HepG2 (cell line): ENCODE results near the gene SDHD. TPM values are rescaled to one million over a fixed set of nuclear protein-coding genes. Genes with fewer than 3 reads are reported as not detected.

Experiments used
- AHDC1 ChIP-seq: sonication (generic); formaldehyde crosslinking; IDR thresholded peaks from 2 replicates; pipeline ENCODE4 v1.5.1; 2020; ENCODE audit warnings: mild to moderate bottlenecking, missing genetic modification reagents, borderline replicate concordance
- CENPBD1 ChIP-seq: sonication (generic); formaldehyde crosslinking; IDR thresholded peaks from 2 replicates; pipeline ENCODE4 v1.8.0; 2022; ENCODE audit warnings: missing genetic modification reagents, low read depth, mild to moderate bottlenecking, borderline replicate concordance
- CENPT ChIP-seq: sonication (generic); formaldehyde crosslinking; IDR thresholded peaks from 2 replicates; pipeline ENCODE4 v1.8.0; 2022; ENCODE audit warnings: low read depth, mild to moderate bottlenecking, moderate library complexity, missing genetic modification reagents
- GLI4 ChIP-seq: sonication (generic); formaldehyde crosslinking; IDR thresholded peaks from 2 replicates; pipeline ENCODE4 v1.5.1; 2020; ENCODE audit warnings: missing genetic modification reagents, mild to moderate bottlenecking, moderate library complexity, borderline replicate concordance
- MAFF ChIP-seq: IDR thresholded peaks from 2 replicates; pipeline ENCODE4 v1.6.1; 2011; ENCODE audit warnings: low read depth, low read length, improper control_type of control experiment
- ZNF687 ChIP-seq: sonication (generic); formaldehyde crosslinking; IDR thresholded peaks from 2 replicates; pipeline ENCODE4 v1.5.1; 2020; ENCODE audit warnings: mild to moderate bottlenecking, missing genetic modification reagents, moderate library complexity
- polyA plus RNA-seq, 8 experiments: library from polyadenylated mRNA; depleted of rRNA in 3 of 8; stranded (reverse) in 7 of 8; unstranded in 1 of 8; fragments of >200 nt; fragmentation: Illumina TruSeq in 4 of 8; extraction: Trizol in 4 of 8; gene quantifications; 2 replicates each; pipeline versions ENCODE4 v1.2.1 to v1.2.3, GENCODE V29; 2011 to 2016; ENCODE audit warnings: low read depth in 4 of 8, missing spikeins in 1 of 8, mixed read lengths in 1 of 8; ENCODE audit not compliant: insufficient read depth in 1 of 8
- total RNA-seq, 5 experiments: library from RNA; depleted of rRNA; stranded (reverse); fragments of >200 nt; fragmentation: Illumina TruSeq; extraction: Trizol; gene quantifications; 2 replicates each; pipeline ENCODE4 v1.2.3, GENCODE V29; 2016; ENCODE audit warnings: low read depth in 1 of 5

SDHD gene
- total and polyA plus RNA-seq, 2 of the 13 experiments (the other 11 are each of a cell fraction or from before 2014, with no cell fraction given) = 117 to 123 TPM

GRCh38 chr11:112073941-112074811, 12.5 kb upstream of the SDHD start, which contains the start of the genes NKAPD1 and PIH1D2 (continued):
- TF ChIP-seq CENPBD1 (CRISPR knock-in tag) (no peak), CENPT (CRISPR knock-in tag) (no peak), AHDC1 (CRISPR knock-in tag) (no peak), MAFF (no peak), ZNF687 (CRISPR knock-in tag) (peak; percentile 74), GLI4 (peak; percentile 55; the same call in 1 of the 2 replicates)
